WI38 (cell line): ENCODE data around the gene PDCD10.

ENCODE experiments used
- H3K4me3 ChIP-seq: 2 replicates; pipeline ENCODE4 v1.5.1; 2011; ENCODE audit warnings: low read depth, mild to moderate bottlenecking, control low read depth, low read length
- CTCF ChIP-seq: IDR thresholded peaks from 2 replicates; pipeline ENCODE4 v1.5.1; 2012; ENCODE audit warnings: low read depth, mild to moderate bottlenecking, control low read depth, low read length

Gene PDCD10

GRCh38 chr3:167651826-167652225, 82.9 kb downstream of the PDCD10 start:
- TF ChIP-seq CTCF, result no peak
- no peak overlapping the region for H3K4me3 ChIP-seq

GRCh38 chr3:167650459-167650858, 84.2 kb downstream of the PDCD10 start:
- no peak overlapping the region for H3K4me3 ChIP-seq
- TF ChIP-seq CTCF, result no peak

GRCh38 chr3:167649746-167650145, 84.9 kb downstream of the PDCD10 start:
- TF ChIP-seq CTCF, result no peak
- H3K4me3 ChIP-seq, result no peak overlapping the region

GRCh38 chr3:167644611-167645010, 90.1 kb downstream of the PDCD10 start:
- TF ChIP-seq CTCF, result no peak
- no peak overlapping the region for H3K4me3 ChIP-seq
